Amniotic stem cell (primary cell): ENCODE measurements around the gene MICAL3.
"Not testable (repeated sequence)": the region's sequence is repeated elsewhere in the genome, so short reads cannot be mapped to it uniquely, and the experiment has no call there.

Experiments used
- DNase-seq: peaks from one replicate; lab custom pipeline; 2025; lab: John Stamatoyannopoulos, UW

The MICAL3 gene

GRCh38 chr22:17888855-17889254, 135.5 kb downstream of the MICAL3 start:
- no peak for DNase-seq

- no peak for DNase-seq
These were observed 135.9 kb downstream of the MICAL3 start for GRCh38 chr22:17888439-17888838.

- DNase-seq: no peak
These were observed 139.5 kb downstream of the MICAL3 start for GRCh38 chr22:17884893-17885292.

GRCh38 chr22:17884084-17884483, 140.3 kb downstream of the MICAL3 start:
- no peak for DNase-seq

GRCh38 chr22:17883356-17883755, 141.0 kb downstream of the MICAL3 start:
- no peak for DNase-seq

- DNase-seq: no peak
These were observed 141.6 kb downstream of the MICAL3 start for GRCh38 chr22:17882727-17883126.

- DNase-seq: no peak
These were observed 142.2 kb downstream of the MICAL3 start for GRCh38 chr22:17882162-17882561.

GRCh38 chr22:17881366-17881765, 143.0 kb downstream of the MICAL3 start:
- no peak for DNase-seq

GRCh38 chr22:17880468-17880867, 143.9 kb downstream of the MICAL3 start:
- DNase-seq: no peak

- no peak for DNase-seq
These were observed 144.3 kb downstream of the MICAL3 start for GRCh38 chr22:17880020-17880419.

GRCh38 chr22:17878941-17879340, 145.4 kb downstream of the MICAL3 start:
- no peak for DNase-seq

- DNase-seq: no peak
These were observed 146.1 kb downstream of the MICAL3 start for GRCh38 chr22:17878186-17878694.

- DNase-seq: not testable (repeated sequence)
These were observed 147.2 kb downstream of the MICAL3 start for GRCh38 chr22:17876878-17877855.

GRCh38 chr22:17876306-17876831, 148.0 kb downstream of the MICAL3 start:
- DNase-seq: no peak

GRCh38 chr22:17875631-17876030, 148.7 kb downstream of the MICAL3 start:
- no peak for DNase-seq

GRCh38 chr22:17875156-17875555, 149.2 kb downstream of the MICAL3 start:
- DNase-seq: no peak

GRCh38 chr22:17874231-17874905, 150.0 kb downstream of the MICAL3 start:
- no peak for DNase-seq

GRCh38 chr22:17873804-17874203, 150.6 kb downstream of the MICAL3 start:
- no peak for DNase-seq

- no peak for DNase-seq
These were observed 151.2 kb downstream of the MICAL3 start for GRCh38 chr22:17873116-17873515.

GRCh38 chr22:17872471-17872870, 151.9 kb downstream of the MICAL3 start:
- DNase-seq: no peak

- no peak for DNase-seq
These were observed 152.5 kb downstream of the MICAL3 start for GRCh38 chr22:17871726-17872458.

GRCh38 chr22:17870407-17870806, 154.0 kb downstream of the MICAL3 start:
- no peak for DNase-seq
